T-helper 1 cell treated with Interleukin-12 subunit alpha and Interleukin-12 subunit beta and Interleukin-4 antibody, amounts not matched to agents 30 μg/mL and 1 μg/mL, for 36 hours (primary cell): Measurements from ENCODE around the gene DIP2C.
"Not testable (repeated sequence)": the region's sequence is repeated elsewhere in the genome, so short reads cannot be mapped to it uniquely, and the experiment has no call there.

Experiments
- H3K27ac Mint-ChIP-seq: one replicate; pipeline ENCODE4 v1.8.0; 2021; ENCODE audit warnings: mild to moderate bottlenecking, mixed read lengths
- H3K27me3 Mint-ChIP-seq: one replicate; pipeline ENCODE4 v1.8.0; 2021; ENCODE audit warnings: low read depth, mixed read lengths
- H3K36me3 Mint-ChIP-seq: one replicate; pipeline ENCODE4 v1.8.0; 2021; ENCODE audit warnings: low read depth, mixed read lengths
- H3K4me1 Mint-ChIP-seq: one replicate; pipeline ENCODE4 v1.8.0; 2021; ENCODE audit warnings: low read depth, mixed read lengths
- H3K4me3 Mint-ChIP-seq: one replicate; pipeline ENCODE4 v1.8.0; 2021; ENCODE audit warnings: mild to moderate bottlenecking, moderate library complexity, mixed read lengths
- H3K9me3 Mint-ChIP-seq: one replicate; pipeline ENCODE4 v1.8.0; 2021; ENCODE audit warnings: mixed read lengths

The DIP2C gene

DNA sequence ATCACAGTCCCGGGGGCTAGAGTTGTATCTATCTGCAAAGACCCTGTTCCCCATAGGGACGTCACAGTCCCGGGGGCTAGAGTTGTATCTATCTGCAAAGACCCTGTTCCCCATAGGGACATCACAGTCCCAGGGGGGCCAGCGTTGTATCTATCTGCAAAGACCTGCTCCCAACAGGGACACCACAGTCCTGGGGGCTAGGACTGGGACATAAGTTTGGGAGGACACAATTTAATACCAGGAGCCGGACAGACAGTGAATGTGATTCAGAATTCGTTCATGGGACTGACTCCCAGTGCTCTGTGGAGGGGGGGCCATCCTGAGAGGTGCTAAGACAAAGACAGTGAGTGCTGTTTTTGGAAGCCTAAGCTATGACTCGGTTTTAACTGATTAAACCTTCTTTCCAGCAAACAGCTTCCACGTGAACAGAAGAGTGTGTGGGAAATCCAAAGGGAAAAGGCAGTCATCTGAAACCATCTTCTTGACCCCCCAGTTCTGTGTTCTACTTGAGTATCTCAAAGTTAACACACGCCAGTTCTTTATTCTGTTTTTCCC is 153.0 kb downstream of the DIP2C start:
- Mint-ChIP-seq H3K27ac (no peak overlapping the region), H3K4me3 (no peak overlapping the region), H3K27me3 (peaks cover 13% of the 10 kb centered on the region), H3K4me1 (no peaks in the 10 kb centered on the region), H3K36me3 (no peaks in the 10 kb centered on the region), H3K9me3 (no peaks in the 10 kb centered on the region)

DNA sequence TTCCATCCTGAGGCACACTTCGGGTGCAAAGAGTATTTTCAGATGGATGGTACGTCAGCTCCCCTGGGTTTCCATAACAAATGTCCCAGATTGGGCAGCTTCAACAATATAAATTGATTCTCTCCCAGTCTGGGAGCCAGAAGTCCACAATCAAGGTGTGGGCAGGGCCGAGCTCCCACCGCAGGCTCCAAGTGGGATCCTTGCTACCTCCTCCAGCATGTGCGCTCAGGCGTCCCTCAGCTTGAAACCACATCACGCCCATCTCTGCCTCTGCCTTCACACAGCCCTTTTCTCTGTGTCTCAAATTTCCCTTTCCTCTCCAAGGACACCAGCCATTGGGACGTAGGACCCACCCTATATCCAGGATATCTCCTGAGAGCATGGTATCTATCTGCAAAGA is 153.5 kb downstream of the DIP2C start:
- Mint-ChIP-seq H3K36me3 (no peaks in the 10 kb centered on the region), H3K4me1 (no peaks in the 10 kb centered on the region), H3K27me3 (peaks cover 9% of the 10 kb centered on the region), H3K27ac (no peak overlapping the region), H3K4me3 (no peak overlapping the region), H3K9me3 (no peaks in the 10 kb centered on the region)

DNA sequence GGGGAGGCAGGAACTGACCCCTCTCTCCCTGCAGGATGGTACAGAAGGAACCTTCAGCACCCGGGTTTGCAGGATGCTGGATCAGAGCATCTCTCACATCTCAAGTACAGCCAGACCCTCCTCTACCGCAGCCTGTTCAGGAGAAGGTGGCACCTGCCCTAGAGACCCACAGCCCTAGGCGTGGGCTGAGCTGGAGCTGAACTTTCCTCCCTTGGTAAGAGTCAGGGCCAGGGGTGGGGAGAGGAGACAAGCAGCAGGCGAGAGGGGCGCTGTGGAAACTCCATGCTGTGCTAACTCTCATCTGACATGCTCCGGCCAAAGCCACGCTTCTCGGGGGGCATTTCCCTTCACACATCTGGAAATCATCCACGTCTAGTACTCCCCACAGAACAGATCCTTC is 154.4 kb downstream of the DIP2C start:
- no peak overlapping the region for H3K4me3 Mint-ChIP-seq
- H3K4me1 Mint-ChIP-seq: no peaks in the 10 kb centered on the region
- no peaks in the 10 kb centered on the region for H3K9me3 Mint-ChIP-seq
- no peak overlapping the region for H3K27ac Mint-ChIP-seq
- peaks cover 7% of the 10 kb centered on the region for H3K27me3 Mint-ChIP-seq
- H3K36me3 Mint-ChIP-seq: no peaks in the 10 kb centered on the region

- no peak overlapping the region for H3K4me3 Mint-ChIP-seq
- H3K9me3 Mint-ChIP-seq: no peaks in the 10 kb centered on the region
- no peaks in the 10 kb centered on the region for H3K36me3 Mint-ChIP-seq
- peaks cover 3% of the 10 kb centered on the region for H3K27me3 Mint-ChIP-seq
- H3K4me1 Mint-ChIP-seq: no peaks in the 10 kb centered on the region
- no peak overlapping the region for H3K27ac Mint-ChIP-seq
These were observed 155.4 kb downstream of the DIP2C start for GRCh38 chr10:534047-534566.

DNA sequence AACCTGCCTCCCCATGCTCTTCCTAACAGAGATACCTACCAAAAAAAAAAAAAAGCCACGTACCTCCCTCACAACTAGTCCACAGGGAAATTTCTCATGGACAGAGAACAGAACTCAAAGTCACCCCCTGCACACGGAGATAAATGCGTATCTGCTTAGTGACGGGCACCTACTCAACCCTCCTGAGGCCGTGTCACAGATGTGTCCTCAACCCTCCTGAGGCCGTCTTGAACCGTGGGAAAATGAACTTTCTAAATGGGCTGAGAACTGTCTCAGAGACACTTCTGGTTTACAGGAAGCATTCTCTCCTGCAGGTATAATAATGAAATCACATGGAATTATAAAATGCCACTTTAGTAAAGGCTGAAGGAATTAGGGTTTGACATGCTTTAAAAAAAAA is 155.9 kb downstream of the DIP2C start:
- Mint-ChIP-seq H3K4me3 (no peak overlapping the region), H3K36me3 (no peaks in the 10 kb centered on the region), H3K27ac (no peak overlapping the region), H3K27me3 (peaks cover 3% of the 10 kb centered on the region), H3K9me3 (no peaks in the 10 kb centered on the region), H3K4me1 (no peaks in the 10 kb centered on the region)

GRCh38 chr10:533186-533585 is 156.3 kb downstream of the DIP2C start:
- Mint-ChIP-seq H3K27me3 (peaks cover 3% of the 10 kb centered on the region), H3K9me3 (no peaks in the 10 kb centered on the region), H3K4me3 (no peak overlapping the region), H3K36me3 (no peaks in the 10 kb centered on the region), H3K27ac (no peak overlapping the region), H3K4me1 (no peaks in the 10 kb centered on the region)

GRCh38 chr10:532331-532730 is 157.1 kb downstream of the DIP2C start:
- not testable (repeated sequence) for H3K9me3 Mint-ChIP-seq, H3K36me3 Mint-ChIP-seq, H3K4me1 Mint-ChIP-seq

GRCh38 chr10:531541-531940 is 157.9 kb downstream of the DIP2C start:
- Mint-ChIP-seq H3K9me3 (no peaks in the 10 kb centered on the region), H3K27ac (no peak overlapping the region), H3K27me3 (peaks cover 3% of the 10 kb centered on the region), H3K4me1 (no peaks in the 10 kb centered on the region), H3K36me3 (no peaks in the 10 kb centered on the region), H3K4me3 (no peak overlapping the region)

More at GRCh38 chr10:532331-532730, 157.1 kb downstream of the DIP2C start:
- not testable (repeated sequence) for H3K27me3 Mint-ChIP-seq, H3K4me3 Mint-ChIP-seq, H3K27ac Mint-ChIP-seq

DNA sequence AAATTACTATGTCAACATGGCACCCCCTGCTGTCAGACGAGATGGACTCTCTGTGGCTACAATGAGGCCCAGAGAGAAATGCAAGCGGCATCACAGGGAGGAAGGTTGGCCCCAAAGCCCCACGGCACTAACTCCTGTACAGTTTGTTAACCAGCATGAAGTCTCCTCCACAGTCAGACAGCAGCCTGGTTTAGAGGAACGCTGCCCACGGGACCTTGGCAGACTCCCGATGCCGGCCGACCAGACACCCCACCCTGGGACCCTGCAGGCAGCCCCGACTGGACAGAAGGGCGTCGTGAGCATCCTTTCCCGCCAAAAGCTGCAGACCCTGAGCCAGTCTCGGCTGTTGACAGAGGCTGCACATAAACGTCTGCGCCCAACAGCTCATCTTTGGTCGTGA is 158.8 kb downstream of the DIP2C start:
- Mint-ChIP-seq H3K27ac (no peak overlapping the region), H3K4me3 (no peak overlapping the region), H3K27me3 (peaks cover 3% of the 10 kb centered on the region), H3K9me3 (no peaks in the 10 kb centered on the region), H3K36me3 (no peaks in the 10 kb centered on the region), H3K4me1 (no peaks in the 10 kb centered on the region)

- H3K9me3 Mint-ChIP-seq: no peaks in the 10 kb centered on the region
- no peaks in the 10 kb centered on the region for H3K4me1 Mint-ChIP-seq
- H3K36me3 Mint-ChIP-seq: no peaks in the 10 kb centered on the region
- peaks cover 3% of the 10 kb centered on the region for H3K27me3 Mint-ChIP-seq
- no peak overlapping the region for H3K4me3 Mint-ChIP-seq
- no peak overlapping the region for H3K27ac Mint-ChIP-seq
These were observed 159.8 kb downstream of the DIP2C start for GRCh38 chr10:529468-530230.

GRCh38 chr10:528173-529165 is 161.0 kb downstream of the DIP2C start:
- no peaks in the 10 kb centered on the region for H3K4me1 Mint-ChIP-seq
- no peaks in the 10 kb centered on the region for H3K9me3 Mint-ChIP-seq
- no peaks in the 10 kb centered on the region for H3K36me3 Mint-ChIP-seq
- H3K4me3 Mint-ChIP-seq: no peak overlapping the region
- H3K27ac Mint-ChIP-seq: no peak overlapping the region
- H3K27me3 Mint-ChIP-seq: peaks cover 3% of the 10 kb centered on the region

GRCh38 chr10:527416-527815 is 162.1 kb downstream of the DIP2C start:
- H3K4me3 Mint-ChIP-seq: no peak overlapping the region
- no peaks in the 10 kb centered on the region for H3K4me1 Mint-ChIP-seq
- no peaks in the 10 kb centered on the region for H3K36me3 Mint-ChIP-seq
- H3K9me3 Mint-ChIP-seq: no peaks in the 10 kb centered on the region
- peaks cover 8% of the 10 kb centered on the region for H3K27me3 Mint-ChIP-seq
- no peak overlapping the region for H3K27ac Mint-ChIP-seq

- Mint-ChIP-seq H3K27me3 (peaks cover 8% of the 10 kb centered on the region), H3K36me3 (no peaks in the 10 kb centered on the region), H3K4me1 (no peaks in the 10 kb centered on the region), H3K9me3 (no peaks in the 10 kb centered on the region), H3K4me3 (no peak overlapping the region), H3K27ac (no peak overlapping the region)
These were observed 162.7 kb downstream of the DIP2C start for GRCh38 chr10:526651-527312.
